ENCODE results near the gene FMNL3.

DNA sequence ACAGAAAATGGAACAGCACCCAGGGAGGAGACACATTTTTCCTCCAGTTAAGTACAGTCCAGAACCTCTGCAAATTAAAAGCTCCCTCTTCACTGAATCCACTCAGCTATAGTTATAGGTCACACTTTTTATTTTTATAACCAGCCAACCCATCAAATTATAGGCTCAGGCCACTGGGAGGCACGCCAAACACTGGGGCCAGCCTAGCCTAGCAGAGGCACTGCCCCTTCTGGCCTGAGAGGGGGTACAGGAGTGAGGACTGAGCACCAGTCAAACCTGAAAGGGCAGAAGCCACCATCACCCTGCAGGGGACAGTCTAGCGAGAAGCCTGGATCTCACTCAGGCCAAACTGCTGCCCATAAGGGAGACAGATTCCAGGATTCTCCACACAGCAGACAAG lies 19.3 kb downstream of the FMNL3 start:
- TF ChIP-seq, protein P1, sequence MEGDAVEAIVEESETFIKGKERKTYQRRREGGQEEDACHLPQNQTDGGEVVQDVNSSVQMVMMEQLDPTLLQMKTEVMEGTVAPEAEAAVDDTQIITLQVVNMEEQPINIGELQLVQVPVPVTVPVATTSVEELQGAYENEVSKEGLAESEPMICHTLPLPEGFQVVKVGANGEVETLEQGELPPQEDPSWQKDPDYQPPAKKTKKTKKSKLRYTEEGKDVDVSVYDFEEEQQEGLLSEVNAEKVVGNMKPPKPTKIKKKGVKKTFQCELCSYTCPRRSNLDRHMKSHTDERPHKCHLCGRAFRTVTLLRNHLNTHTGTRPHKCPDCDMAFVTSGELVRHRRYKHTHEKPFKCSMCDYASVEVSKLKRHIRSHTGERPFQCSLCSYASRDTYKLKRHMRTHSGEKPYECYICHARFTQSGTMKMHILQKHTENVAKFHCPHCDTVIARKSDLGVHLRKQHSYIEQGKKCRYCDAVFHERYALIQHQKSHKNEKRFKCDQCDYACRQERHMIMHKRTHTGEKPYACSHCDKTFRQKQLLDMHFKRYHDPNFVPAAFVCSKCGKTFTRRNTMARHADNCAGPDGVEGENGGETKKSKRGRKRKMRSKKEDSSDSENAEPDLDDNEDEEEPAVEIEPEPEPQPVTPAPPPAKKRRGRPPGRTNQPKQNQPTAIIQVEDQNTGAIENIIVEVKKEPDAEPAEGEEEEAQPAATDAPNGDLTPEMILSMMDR (IDR thresholded peaks at IDR 0.05; ENCODE audit: poor library complexity, severe bottlenecking) = no peak
- TF ChIP-seq EP300 (conservative IDR thresholded peaks at IDR 0.05; ENCODE audit: poor library complexity, severe bottlenecking) (no peak), SMC3 (conservative IDR thresholded peaks at IDR 0.05; ENCODE audit: poor library complexity) (no peak)
